Astrocyte of the spinal cord (primary cell): ENCODE data around the gene RBMS3.
A peak's percentile ranks its signal among the peaks of the same experiment; 100 is the strongest.

ENCODE experiments used
- DNase-seq: peaks from one replicate; pipeline ENCODE4 v3.0.0; 2011; ENCODE audit warnings: low read depth, low spot score
- H3K4me3 ChIP-seq: 2 replicates; pipeline ENCODE4 v1.5.1; 2011; ENCODE audit warnings: low read depth, mild to moderate bottlenecking, low read length, moderate library complexity
- in situ Hi-C: cut with HindIII; loops from 2 replicates; pipeline ENCODE4 v1.10.0; 2017; ENCODE audit warnings: low sequenced_read_pairs
- TF ChIP-seq, protein P1 (sequence below): IDR thresholded peaks from 2 replicates; pipeline ENCODE4 v1.5.1; 2012; ENCODE audit warnings: low read depth, mild to moderate bottlenecking, low read length, inconsistent platforms

Gene RBMS3

DNA sequence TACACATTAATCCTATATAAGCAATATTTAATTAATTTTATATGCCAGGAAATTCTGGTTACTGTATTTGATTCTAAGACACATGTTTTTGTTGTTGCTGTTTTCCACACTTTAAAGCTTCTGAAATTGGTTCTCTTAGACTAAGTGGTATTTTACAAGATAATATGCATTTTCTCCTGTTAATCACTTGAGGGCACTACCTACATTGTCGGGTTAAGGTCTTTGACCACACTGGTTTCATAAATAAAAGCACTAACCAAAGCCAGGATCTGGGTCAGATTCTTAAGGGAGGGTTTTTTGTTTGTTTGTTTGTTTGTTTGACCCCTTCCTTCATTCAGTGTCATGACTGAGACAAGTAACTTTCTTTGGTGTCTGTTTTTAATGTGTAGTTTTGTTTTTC, 590.2 kb downstream of the RBMS3 start:
- no peak overlapping the region for H3K4me3 ChIP-seq
- DNase-seq = no peak
- in situ Hi-C loops = no loop called here
- TF ChIP-seq, protein P1, sequence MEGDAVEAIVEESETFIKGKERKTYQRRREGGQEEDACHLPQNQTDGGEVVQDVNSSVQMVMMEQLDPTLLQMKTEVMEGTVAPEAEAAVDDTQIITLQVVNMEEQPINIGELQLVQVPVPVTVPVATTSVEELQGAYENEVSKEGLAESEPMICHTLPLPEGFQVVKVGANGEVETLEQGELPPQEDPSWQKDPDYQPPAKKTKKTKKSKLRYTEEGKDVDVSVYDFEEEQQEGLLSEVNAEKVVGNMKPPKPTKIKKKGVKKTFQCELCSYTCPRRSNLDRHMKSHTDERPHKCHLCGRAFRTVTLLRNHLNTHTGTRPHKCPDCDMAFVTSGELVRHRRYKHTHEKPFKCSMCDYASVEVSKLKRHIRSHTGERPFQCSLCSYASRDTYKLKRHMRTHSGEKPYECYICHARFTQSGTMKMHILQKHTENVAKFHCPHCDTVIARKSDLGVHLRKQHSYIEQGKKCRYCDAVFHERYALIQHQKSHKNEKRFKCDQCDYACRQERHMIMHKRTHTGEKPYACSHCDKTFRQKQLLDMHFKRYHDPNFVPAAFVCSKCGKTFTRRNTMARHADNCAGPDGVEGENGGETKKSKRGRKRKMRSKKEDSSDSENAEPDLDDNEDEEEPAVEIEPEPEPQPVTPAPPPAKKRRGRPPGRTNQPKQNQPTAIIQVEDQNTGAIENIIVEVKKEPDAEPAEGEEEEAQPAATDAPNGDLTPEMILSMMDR = no peak

DNA sequence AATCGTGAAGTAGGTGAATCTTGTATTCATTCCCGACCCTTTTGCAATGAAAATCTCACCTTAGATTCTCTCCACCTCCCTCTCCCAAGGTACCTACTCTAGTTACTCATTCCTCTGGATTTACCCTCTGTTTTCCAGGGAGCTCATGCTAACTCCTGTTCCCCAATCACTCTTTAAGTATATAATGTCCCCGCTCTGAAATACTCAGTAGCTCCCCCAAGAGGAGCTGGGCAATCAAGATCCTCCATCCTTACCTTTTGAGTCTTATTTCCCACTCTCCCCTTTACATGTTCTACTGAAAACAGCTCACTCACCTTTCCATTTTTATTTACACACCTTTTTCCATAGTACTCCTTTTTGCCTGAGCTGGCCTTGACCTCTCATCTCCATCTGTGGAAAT, 599.9 kb downstream of the RBMS3 start:
- H3K4me3 ChIP-seq = no peak overlapping the region
- DNase-seq = no peak
- TF ChIP-seq, protein P1 = no peak
- in situ Hi-C loops = no loop called here

DNA sequence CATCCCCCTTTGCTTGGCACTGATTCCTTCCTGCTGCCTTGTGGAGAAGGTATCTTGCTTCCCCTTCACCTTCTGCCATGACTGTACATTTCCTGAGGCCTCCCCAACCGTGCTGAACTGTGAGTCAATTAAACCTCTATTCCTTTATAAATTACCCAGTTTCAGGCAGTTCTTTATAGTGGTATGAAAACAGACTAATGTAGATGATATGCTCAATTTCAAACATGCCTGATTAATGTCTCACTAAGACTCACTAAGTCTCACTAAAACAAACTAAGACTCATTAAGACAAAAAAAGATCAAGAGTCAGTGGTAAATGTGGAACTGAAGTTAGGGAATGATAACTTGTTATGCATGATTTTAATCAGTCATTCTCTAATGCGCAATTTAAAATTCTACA, 606.6 kb downstream of the RBMS3 start:
- TF ChIP-seq, protein P1 = no peak
- H3K4me3 ChIP-seq = no peak overlapping the region
- in situ Hi-C loops = no loop called here
- DNase-seq = no peak

DNA sequence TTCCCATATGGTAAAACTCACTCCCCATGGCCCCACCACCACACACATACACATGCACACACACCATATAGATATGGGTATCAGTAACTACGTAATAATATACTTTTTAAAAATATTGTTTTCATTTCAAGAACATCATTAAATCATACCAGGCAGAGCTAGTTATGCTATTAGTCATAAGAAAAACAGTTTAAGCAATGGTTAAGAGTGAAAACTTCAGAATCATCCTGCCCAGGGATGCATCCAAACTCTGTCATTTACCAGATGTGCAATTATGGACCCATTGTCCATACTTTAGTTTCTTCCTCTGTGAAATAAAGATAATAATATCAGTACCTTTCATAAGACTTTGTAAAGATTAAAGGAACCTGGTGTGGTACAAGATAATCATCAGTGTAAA, 608.3 kb downstream of the RBMS3 start:
- TF ChIP-seq, protein P1 = no peak
- in situ Hi-C loops = no loop called here
- peak; percentile 56 for DNase-seq
- H3K4me3 ChIP-seq = no peak overlapping the region

DNA sequence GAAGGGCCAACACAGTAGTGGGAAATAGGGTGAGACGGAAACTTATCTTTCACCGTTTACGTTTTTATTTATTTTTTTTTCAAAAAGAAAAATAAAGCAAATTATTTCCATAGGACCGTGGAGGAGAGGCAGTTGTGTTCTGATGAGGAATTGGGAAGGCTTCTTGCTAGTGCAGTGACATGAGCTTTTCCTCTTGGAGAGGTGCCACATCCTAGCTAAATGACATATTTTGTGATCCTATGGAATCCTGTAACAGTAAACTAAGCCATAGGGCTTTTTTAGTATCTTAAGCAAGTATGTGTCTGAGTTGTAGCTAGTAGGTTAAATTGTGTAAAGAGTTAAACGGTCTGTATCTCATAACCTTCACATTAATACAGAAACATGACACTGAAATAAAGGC, 609.9 kb downstream of the RBMS3 start:
- in situ Hi-C loops = no loop called here
- no peak for DNase-seq
- TF ChIP-seq, protein P1 = no peak
- H3K4me3 ChIP-seq = no peak overlapping the region

DNA sequence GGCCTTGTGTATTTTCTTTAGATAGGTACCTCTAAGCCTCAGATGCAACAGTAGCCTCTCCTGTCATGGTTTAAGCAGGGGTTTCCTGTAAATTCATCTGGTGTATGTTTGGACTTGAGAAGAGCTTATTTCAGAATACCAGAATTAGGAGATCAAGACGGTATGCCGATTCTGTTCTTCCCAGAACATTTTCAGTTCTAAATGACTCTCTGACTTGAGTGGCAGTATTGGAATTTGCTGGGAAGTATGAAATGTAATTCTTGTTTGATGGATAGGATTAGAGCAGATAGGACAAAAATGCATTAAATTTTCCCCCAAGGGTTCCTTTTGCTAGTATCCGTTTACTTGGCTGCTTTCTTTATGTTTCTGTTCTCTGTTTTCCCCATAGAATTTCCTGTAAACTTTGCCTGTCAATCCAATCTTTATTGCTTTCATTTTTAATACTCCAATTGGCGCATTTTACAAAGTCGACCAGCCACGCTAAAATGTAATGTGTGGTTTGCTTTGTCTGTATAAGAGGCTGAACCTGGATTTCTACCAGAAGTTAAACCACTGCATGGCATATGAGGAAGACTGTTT, 612.2 kb downstream of the RBMS3 start:
- in situ Hi-C loops = no loop called here
- no peak for DNase-seq
- H3K4me3 ChIP-seq = no peak overlapping the region
- TF ChIP-seq, protein P1 = no peak

DNA sequence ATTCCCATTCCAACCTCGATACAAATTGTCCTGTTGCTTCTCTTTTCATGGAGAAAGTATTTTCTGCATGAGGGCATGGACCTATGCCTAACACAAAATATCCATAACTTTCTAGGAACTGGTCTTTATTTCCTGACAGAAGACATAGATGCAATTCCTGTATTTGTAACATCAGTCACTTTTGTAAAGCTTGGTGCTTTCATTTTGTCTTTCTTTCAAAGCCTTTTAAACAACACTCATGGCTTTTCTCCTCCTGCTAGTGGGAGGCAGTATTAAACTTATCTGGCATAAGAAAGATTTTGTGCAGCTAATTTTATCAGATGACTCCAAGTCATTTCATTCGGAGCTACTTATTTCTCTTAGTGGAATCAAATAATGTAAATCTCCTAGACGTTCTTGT, 616.0 kb downstream of the RBMS3 start:
- TF ChIP-seq, protein P1 = no peak
- no peak overlapping the region for H3K4me3 ChIP-seq
- in situ Hi-C loops = no loop called here
- no peak for DNase-seq
